ENCODE data around the gene TMTC1.

- TF ChIP-seq CTCF (conservative IDR thresholded peaks at IDR 0.05 in 1 of 2, IDR thresholded peaks at IDR 0.05 in 1 of 2; ENCODE audit: low read depth in 1 of 2, low read length in 2 of 2): no peak
- TF ChIP-seq EZH2 (IDR thresholded peaks at IDR 0.05; ENCODE audit: low read length, missing control alignments): no peak
Observed at GRCh38 chr12:29533815-29534489, 249.8 kb downstream of the TMTC1 start.
